Spinal cord (tissue), 10 donors: ENCODE measurements around the gene CACNG6. TPM values are rescaled to one million over a fixed set of nuclear protein-coding genes. Genes with fewer than 3 reads are reported as not detected.
"Not testable (repeated sequence)": the region's sequence is repeated elsewhere in the genome, so short reads cannot be mapped to it uniquely, and the experiment has no call there.

ENCODE experiments used
- DNase-seq, 6 donors: peaks; one replicate each; pipeline versions ENCODE4 v3.0.0 to v3.0.0-alpha.2; 2013 to 2015; ENCODE audit warnings: low spot score in 6 of 6, low read depth in 4 of 6
- H3K27ac ChIP-seq: one replicate; pipeline ENCODE4 v1.5.1; 2013; ENCODE audit warnings: low read depth, low read length, control low read depth
- H3K27me3 ChIP-seq: one replicate; pipeline ENCODE4 v1.6.1; 2013; ENCODE audit warnings: low read length; ENCODE audit not compliant: control insufficient read depth, insufficient read depth
- H3K36me3 ChIP-seq: one replicate; pipeline ENCODE4 v1.6.1; 2013; ENCODE audit warnings: low read length; ENCODE audit not compliant: control insufficient read depth, insufficient read depth
- H3K4me1 ChIP-seq: one replicate; pipeline ENCODE4 v1.6.1; 2013; ENCODE audit warnings: low read length; ENCODE audit not compliant: control insufficient read depth, insufficient read depth
- H3K4me3 ChIP-seq: one replicate; pipeline ENCODE4 v1.5.1; 2013; ENCODE audit warnings: low read depth, low read length, control low read depth
- H3K9me3 ChIP-seq: one replicate; pipeline ENCODE4 v1.6.1; 2013; ENCODE audit warnings: low read length; ENCODE audit not compliant: control insufficient read depth, insufficient read depth
- WGBS: methylation state at CpG from one replicate; pipeline ENCODE4 v1.1.5; 2013; ENCODE audit warnings: missing lambda C conversion rate; ENCODE audit not compliant: insufficient coverage; 5-methylcytosine and 5-hydroxymethylcytosine counted together
- long read RNA-seq, 4 donors: transcript quantifications; one replicate each; lab custom pipeline, GENCODE V29; 2026
- polyA plus RNA-seq, 2 donors: library from polyadenylated mRNA; unstranded; fragments of 120-200 nt; gene quantifications; one replicate each; pipeline ENCODE4 v1.2.1, GENCODE V29; 2013; ENCODE audit not compliant: insufficient read length in 2 of 2
- total RNA-seq, 2 donors: library from RNA; depleted of rRNA in 1 of 2; stranded (reverse); fragments of 120-200 nt in 1 of 2; fragments of >200 nt in 1 of 2; gene quantifications; one replicate each; pipeline versions ENCODE4 v1.2.3 to v1.2.4, GENCODE V29; 2013 to 2014
- donor health status: healthy.

The CACNG6 gene, protein sequence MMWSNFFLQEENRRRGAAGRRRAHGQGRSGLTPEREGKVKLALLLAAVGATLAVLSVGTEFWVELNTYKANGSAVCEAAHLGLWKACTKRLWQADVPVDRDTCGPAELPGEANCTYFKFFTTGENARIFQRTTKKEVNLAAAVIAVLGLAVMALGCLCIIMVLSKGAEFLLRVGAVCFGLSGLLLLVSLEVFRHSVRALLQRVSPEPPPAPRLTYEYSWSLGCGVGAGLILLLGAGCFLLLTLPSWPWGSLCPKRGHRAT
- under 1 TPM; 0.20 to 0.94 TPM for total RNA-seq
- 1 to 10 TPM; 2.3 to 2.4 TPM for polyA plus RNA-seq
- long read RNA-seq, donor 1: 0 reads
- long read RNA-seq, donor 2: 0 reads
- long read RNA-seq, donor 3, partial matches to known transcripts: 0 of 1 reads
- long read RNA-seq, donor 3, other reads (novel, unspliced or antisense): 0 of 1 reads
- long read RNA-seq, donor 4: 0 reads

DNA sequence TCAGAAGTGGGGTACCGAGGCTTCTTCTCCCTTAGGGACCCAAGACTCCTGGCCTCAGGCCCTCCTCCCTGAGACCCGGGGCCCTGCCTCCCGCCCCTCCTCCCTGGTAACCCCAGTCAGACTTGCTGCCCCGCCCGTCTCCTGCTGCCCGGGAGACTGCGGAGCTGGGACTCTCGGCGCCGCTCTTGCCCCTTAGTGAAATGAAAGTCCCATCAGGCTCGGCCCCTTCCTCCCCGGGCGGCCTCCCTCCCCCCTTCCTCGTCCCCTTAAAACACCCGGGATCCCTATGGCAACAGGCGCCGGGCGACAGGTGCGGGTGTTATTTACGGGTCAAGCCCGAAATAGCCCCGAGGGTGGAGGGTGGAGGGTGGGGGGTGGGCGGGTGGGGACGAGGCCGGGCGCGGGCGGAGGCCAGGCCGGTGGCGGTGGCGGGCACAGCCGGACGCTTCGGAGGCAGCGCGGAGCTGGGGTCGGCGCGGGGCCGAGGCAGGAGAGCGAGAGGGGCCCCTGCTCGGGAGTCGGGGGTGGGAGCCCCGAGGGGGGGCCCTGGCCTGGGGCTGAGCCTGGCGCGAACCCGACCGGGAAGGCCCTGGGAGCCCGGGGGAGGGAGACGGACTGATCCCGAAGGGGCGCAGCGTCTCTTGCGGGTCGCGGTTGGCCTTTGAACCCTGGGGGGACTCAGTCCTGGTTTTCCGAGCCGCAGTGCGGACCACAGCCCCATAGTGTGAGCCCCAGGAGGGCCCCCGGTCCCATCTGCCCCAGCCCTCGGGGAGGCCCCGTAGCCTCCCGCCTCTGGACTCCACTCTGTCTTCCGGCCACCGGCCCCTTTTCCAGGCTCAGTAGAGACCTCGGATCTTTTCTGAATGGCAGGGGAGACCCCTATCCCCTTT lies at the start of gene CACNG6:
TSS of gene CACNG6 (plus strand) at position 414 of the 890 bp plus-strand sequence. CDS start 1,241 bp downstream, outside the sequence.
- peak in 2 of 6 donors; percentile 35 to 43 for DNase-seq
- WGBS: 6% methylated on average over 49 of the region's 66 CpGs
- Histone ChIP-seq H3K27ac (no peak within 1 kb of the TSS), H3K4me1 (peaks cover 23% of the 10 kb centered on the region), H3K9me3 (no peaks in the 10 kb centered on the region), H3K4me3 (peak within 1 kb of the TSS; percentile 12), H3K36me3 (no peaks in the 10 kb centered on the region), H3K27me3 (peaks cover 24% of the 10 kb centered on the region)

GRCh38 chr19:53942001-53942786 lies 49.2 kb upstream of the CACNG6 start:
- peak in 1 of 6 donors; percentile 58 for DNase-seq
- no peak overlapping the region for H3K4me3 ChIP-seq
- H3K9me3 ChIP-seq: peaks cover 2% of the 10 kb centered on the region
- WGBS: 13% methylated on average over 53 of the region's 55 CpGs
- peaks cover 5% of the 10 kb centered on the region for H3K4me1 ChIP-seq
- no peak overlapping the region for H3K27ac ChIP-seq
- peaks cover 43% of the 10 kb centered on the region for H3K36me3 ChIP-seq
- peaks cover 16% of the 10 kb centered on the region for H3K27me3 ChIP-seq

DNA sequence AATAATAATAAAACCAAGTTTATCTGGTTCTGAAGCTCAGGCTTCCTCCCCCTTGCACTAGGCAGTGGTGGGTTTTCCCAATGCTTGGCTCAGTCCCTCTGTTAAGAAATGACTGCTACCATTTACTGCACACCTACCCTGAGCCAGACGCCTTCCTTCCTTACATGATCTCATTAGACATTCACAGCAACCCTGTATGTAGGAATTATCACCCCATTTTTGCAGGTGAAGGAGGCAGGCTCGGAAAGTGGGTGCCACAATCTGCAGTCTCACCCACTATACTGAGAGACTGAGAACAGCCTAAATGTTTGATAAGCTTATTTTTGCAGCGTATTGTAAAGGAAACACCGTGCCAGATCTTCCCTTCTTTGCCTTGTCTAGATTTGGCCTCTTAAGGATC lies 47.0 kb upstream of the CACNG6 start:
- Histone ChIP-seq H3K4me1 (peaks cover 5% of the 10 kb centered on the region), H3K27ac (no peak overlapping the region), H3K36me3 (peaks cover 27% of the 10 kb centered on the region), H3K27me3 (peaks cover 16% of the 10 kb centered on the region), H3K4me3 (no peak overlapping the region), H3K9me3 (no peaks in the 10 kb centered on the region)
- WGBS: 94% methylated on average over 2 of the region's 4 CpGs
- no peak for DNase-seq

GRCh38 chr19:53944933-53945332 lies 46.5 kb upstream of the CACNG6 start:
- H3K4me1 ChIP-seq: peaks cover 5% of the 10 kb centered on the region
- WGBS: 100% methylated on average over 2 of the region's 4 CpGs
- H3K4me3 ChIP-seq: no peak overlapping the region
- peaks cover 27% of the 10 kb centered on the region for H3K36me3 ChIP-seq
- no peaks in the 10 kb centered on the region for H3K9me3 ChIP-seq
- no peak for DNase-seq
- H3K27ac ChIP-seq: no peak overlapping the region
- peaks cover 16% of the 10 kb centered on the region for H3K27me3 ChIP-seq

DNA sequence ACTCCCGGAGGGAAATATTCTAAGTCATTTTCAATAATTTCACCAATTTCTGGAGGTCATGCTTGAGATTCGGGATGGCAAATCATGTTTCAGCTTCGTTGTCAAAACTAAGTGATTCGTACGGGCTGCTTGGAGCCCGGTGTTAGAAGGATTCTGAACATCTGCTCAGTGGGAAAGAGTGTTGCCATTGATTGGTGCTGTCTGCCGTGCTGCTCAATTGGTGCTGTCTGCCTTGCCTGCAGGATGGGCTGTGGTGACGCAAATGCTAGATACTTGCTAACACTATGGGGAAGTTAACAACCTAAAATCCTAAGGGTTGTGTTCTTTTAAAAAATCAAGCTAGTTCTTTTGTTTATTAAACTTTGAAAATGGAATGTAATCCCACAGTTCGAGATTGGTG lies 46.0 kb upstream of the CACNG6 start:
- Histone ChIP-seq H3K27me3 (peaks cover 16% of the 10 kb centered on the region), H3K36me3 (peaks cover 24% of the 10 kb centered on the region), H3K4me1 (peaks cover 5% of the 10 kb centered on the region), H3K9me3 (no peaks in the 10 kb centered on the region), H3K4me3 (no peak overlapping the region), H3K27ac (no peak overlapping the region)
- no peak for DNase-seq
- WGBS: 37% methylated on average over 6 of the region's 9 CpGs

- DNase-seq: no peak
- no peaks in the 10 kb centered on the region for H3K9me3 ChIP-seq
- peaks cover 5% of the 10 kb centered on the region for H3K4me1 ChIP-seq
- H3K27me3 ChIP-seq: peaks cover 16% of the 10 kb centered on the region
- H3K4me3 ChIP-seq: no peak overlapping the region
- WGBS: no CpG with 5 or more reads among the region's 2 CpGs
- no peak overlapping the region for H3K27ac ChIP-seq
- H3K36me3 ChIP-seq: peaks cover 19% of the 10 kb centered on the region
Measured at GRCh38 chr19:53945998-53946397, 45.4 kb upstream of the CACNG6 start.

DNA sequence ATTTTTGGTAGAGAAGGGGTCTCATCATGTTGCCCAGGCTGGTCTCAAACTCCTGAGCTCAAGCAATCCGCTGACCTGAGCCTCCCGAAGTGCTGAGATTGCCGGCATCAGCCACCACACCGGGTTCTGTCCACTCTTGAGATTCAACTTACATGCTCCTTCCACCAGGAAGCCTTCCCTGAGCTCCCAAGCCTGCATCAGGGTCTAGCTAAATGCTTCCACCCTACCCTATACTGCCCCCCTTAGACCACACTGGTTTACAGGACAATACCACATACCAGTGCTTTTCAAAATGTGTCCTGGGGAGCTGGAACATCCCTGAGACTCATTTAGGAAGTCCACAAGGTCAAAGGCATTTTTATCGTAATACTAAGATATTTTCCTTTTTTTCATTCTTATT lies 43.8 kb upstream of the CACNG6 start:
- DNase-seq: no peak
- no peak overlapping the region for H3K27ac ChIP-seq
- H3K36me3 ChIP-seq: peaks cover 4% of the 10 kb centered on the region
- H3K9me3 ChIP-seq: no peaks in the 10 kb centered on the region
- H3K27me3 ChIP-seq: peaks cover 6% of the 10 kb centered on the region
- H3K4me1 ChIP-seq: peaks cover under 1% of the 10 kb centered on the region
- H3K4me3 ChIP-seq: no peak overlapping the region
- 79% methylated on average over 3 of the region's 5 CpGs for WGBS

- not testable (repeated sequence) for H3K27me3 ChIP-seq, H3K36me3 ChIP-seq, H3K27ac ChIP-seq, H3K4me1 ChIP-seq, H3K4me3 ChIP-seq, H3K9me3 ChIP-seq, DNase-seq
- WGBS: 93% methylated on average over 2 of the region's 5 CpGs
Measured at GRCh38 chr19:53948611-53949010, 42.8 kb upstream of the CACNG6 start.

- no peak for DNase-seq
- whole genome bisulfite sequencing: 38% methylated on average over 5 of the region's 11 CpGs
- H3K27me3 ChIP-seq: no peaks in the 10 kb centered on the region
Measured at GRCh38 chr19:53951436-53951835, 40.0 kb upstream of the CACNG6 start.

More at GRCh38 chr19:53951436-53951835, 40.0 kb upstream of the CACNG6 start:
- H3K9me3 ChIP-seq: no peaks in the 10 kb centered on the region
- no peak overlapping the region for H3K4me3 ChIP-seq
- no peaks in the 10 kb centered on the region for H3K4me1 ChIP-seq
- H3K36me3 ChIP-seq: no peaks in the 10 kb centered on the region
- H3K27ac ChIP-seq: no peak overlapping the region
